ENCODE results near the gene THAP10. TPM values are rescaled to one million over a fixed set of nuclear protein-coding genes. Genes with fewer than 3 reads are reported as not detected.
"Not testable (repeated sequence)": the region's sequence is repeated elsewhere in the genome, so short reads cannot be mapped to it uniquely, and the experiment has no call there.

THAP10 gene
- total and polyA plus RNA-seq, 2 experiments from 2014 or later = 5.9 to 6.4 TPM

DNA sequence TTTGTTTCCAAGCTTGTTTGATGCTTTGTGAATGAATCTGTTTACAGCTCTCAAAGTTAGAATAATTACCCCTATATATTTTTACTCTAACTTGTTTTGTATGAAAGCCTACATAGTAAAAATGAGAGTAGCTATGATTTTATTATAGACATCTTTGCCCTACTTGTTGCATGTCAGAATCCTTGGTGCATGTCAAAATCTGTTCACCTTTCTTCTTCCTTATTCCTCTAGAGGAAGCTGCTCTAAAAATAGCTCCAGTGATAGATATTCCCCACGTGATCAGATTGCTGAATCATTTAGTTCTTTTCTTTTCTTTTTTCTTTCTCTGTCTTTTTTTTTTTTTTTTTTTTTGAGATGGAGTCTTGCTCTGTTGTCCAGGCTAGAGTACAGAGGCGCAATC lies 40.2 kb upstream of the THAP10 start:
- Histone ChIP-seq H3K27me3 (replicated peaks; ENCODE audit: insufficient read depth) (no peaks in the 10 kb centered on the region), H3K36me3 (ENCODE audit: low read depth) (no peaks in the 10 kb centered on the region), H3K79me2 (ENCODE audit: insufficient read depth) (no peaks in the 10 kb centered on the region), H3K4me3 (no peak overlapping the region), H3K4me1 (ENCODE audit: insufficient read depth) (no peaks in the 10 kb centered on the region), H3K9ac (no peak overlapping the region), H4K20me1 (ENCODE audit: insufficient read depth) (no peaks in the 10 kb centered on the region), H3K9me3 (ENCODE audit: low read depth) (no peaks in the 10 kb centered on the region), H3K4me2 (ENCODE audit: unreplicated experiment) (no peak overlapping the region), H3K27ac (no peak overlapping the region), H3F3A (ENCODE audit: insufficient read depth) (no peaks in the 10 kb centered on the region), H2AFZ (no peak overlapping the region), H3K9me2 (ENCODE audit: insufficient read depth) (no peaks in the 10 kb centered on the region)
- DNase-seq = no peak
- in situ Hi-C loops (cut with MboI) = no loop called here
- WGBS, 2 experiments (ENCODE audit: low coverage in 1 of 2, low lambda C conversion rate in 2 of 2, missing lambda C conversion rate in 2 of 2) = 67 to 78% methylated on average over 2 of the region's 2 CpGs
- TF ChIP-seq EZH2 (IDR thresholded peaks at IDR 0.05; ENCODE audit: insufficient read depth, poor library complexity, severe bottlenecking) (no peak), EZH2phosphoT487 (IDR thresholded peaks at IDR 0.05; ENCODE audit: insufficient read depth, low read depth) (no peak)

GRCh38 chr15:70931821-70932220 lies 39.6 kb upstream of the THAP10 start:
- Histone ChIP-seq H3K4me3 (no peak overlapping the region), H3K9me3 (ENCODE audit: low read depth) (no peaks in the 10 kb centered on the region), H3K4me2 (ENCODE audit: unreplicated experiment) (no peak overlapping the region), H3K9ac (no peak overlapping the region), H3K9me2 (ENCODE audit: insufficient read depth) (no peaks in the 10 kb centered on the region), H3K4me1 (ENCODE audit: insufficient read depth) (no peaks in the 10 kb centered on the region), H3K27me3 (replicated peaks; ENCODE audit: insufficient read depth) (no peaks in the 10 kb centered on the region), H4K20me1 (ENCODE audit: insufficient read depth) (no peaks in the 10 kb centered on the region), H3F3A (ENCODE audit: insufficient read depth) (no peaks in the 10 kb centered on the region), H3K79me2 (ENCODE audit: insufficient read depth) (no peaks in the 10 kb centered on the region), H3K27ac (no peak overlapping the region), H2AFZ (no peak overlapping the region), H3K36me3 (ENCODE audit: low read depth) (no peaks in the 10 kb centered on the region)
- in situ Hi-C loops (cut with MboI) = no loop called here
- TF ChIP-seq EZH2phosphoT487 (IDR thresholded peaks at IDR 0.05; ENCODE audit: insufficient read depth, low read depth) (no peak), EZH2 (IDR thresholded peaks at IDR 0.05; ENCODE audit: insufficient read depth, poor library complexity, severe bottlenecking) (no peak)
- DNase-seq = no peak

GRCh38 chr15:70926914-70927313 lies 34.7 kb upstream of the THAP10 start:
- in situ Hi-C loops (cut with MboI); DNase-seq; H4K20me1 ChIP-seq (ENCODE audit: insufficient read depth); H3K79me2 ChIP-seq (ENCODE audit: insufficient read depth); H3K4me3 ChIP-seq; H3K9me2 ChIP-seq (ENCODE audit: insufficient read depth); H3K4me2 ChIP-seq (ENCODE audit: unreplicated experiment); H3K27ac ChIP-seq; H3K4me1 ChIP-seq (ENCODE audit: insufficient read depth); H3K9ac ChIP-seq; H3F3A ChIP-seq (ENCODE audit: insufficient read depth); H2AFZ ChIP-seq; H3K9me3 ChIP-seq (ENCODE audit: low read depth); H3K36me3 ChIP-seq (ENCODE audit: low read depth); H3K27me3 ChIP-seq (replicated peaks; ENCODE audit: insufficient read depth): not testable (repeated sequence)
- WGBS, 2 experiments (ENCODE audit: low coverage in 1 of 2, low lambda C conversion rate in 2 of 2, missing lambda C conversion rate in 2 of 2) = 83 to 89% methylated on average over 1 of the region's 1 CpG

DNA sequence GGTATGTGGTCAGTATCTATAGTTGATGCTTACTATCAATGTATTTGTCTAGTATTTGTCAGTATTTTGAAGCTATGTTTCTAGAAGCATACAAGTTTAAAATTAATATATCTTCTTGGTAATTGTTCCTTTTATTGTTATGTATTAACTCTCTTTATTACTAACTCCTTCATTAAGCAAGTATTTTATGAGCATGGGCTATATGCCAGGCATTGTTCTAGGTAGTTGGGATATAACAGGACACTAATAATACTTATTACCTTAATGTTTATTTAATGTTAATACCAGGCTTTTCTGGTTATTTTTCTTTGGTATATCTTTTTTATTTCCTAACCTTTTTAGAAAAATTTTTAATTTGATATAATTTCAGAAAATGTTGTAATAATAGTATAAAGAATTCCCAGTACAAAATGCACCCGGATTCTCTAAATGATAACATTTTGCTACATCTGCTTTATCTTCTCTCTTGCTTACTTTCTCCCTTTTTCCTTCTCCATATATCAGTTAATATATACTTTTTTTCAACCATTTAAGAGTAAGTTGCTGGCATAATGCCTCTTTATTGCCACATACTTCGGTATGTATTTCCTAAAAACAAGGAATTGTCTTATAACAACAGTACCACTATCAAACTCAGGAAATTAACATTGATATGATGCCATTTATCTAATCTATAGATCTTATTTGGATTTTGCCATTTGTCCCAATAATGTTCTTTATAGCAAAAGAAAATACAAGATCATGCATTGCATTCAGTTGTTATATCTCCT lies 31.3 kb upstream of the THAP10 start:
- H3K27ac ChIP-seq = no peak overlapping the region
- H3K9me2 ChIP-seq (ENCODE audit: insufficient read depth) = no peaks in the 10 kb centered on the region
- no peak overlapping the region for H3K9ac ChIP-seq
- no peaks in the 10 kb centered on the region for H3K36me3 ChIP-seq (ENCODE audit: low read depth)
- no peak overlapping the region for H3K4me2 ChIP-seq (ENCODE audit: unreplicated experiment)
- TF ChIP-seq EZH2phosphoT487 (IDR thresholded peaks at IDR 0.05; ENCODE audit: insufficient read depth, low read depth) (no peak), EZH2 (IDR thresholded peaks at IDR 0.05; ENCODE audit: insufficient read depth, poor library complexity, severe bottlenecking) (no peak)
- peaks cover 14% of the 10 kb centered on the region for H3F3A ChIP-seq (ENCODE audit: insufficient read depth)
- H3K4me1 ChIP-seq (ENCODE audit: insufficient read depth) = peaks cover 19% of the 10 kb centered on the region
- 88 to 96% methylated on average over 2 of the region's 2 CpGs for WGBS, 2 experiments (ENCODE audit: low coverage in 1 of 2, low lambda C conversion rate in 2 of 2, missing lambda C conversion rate in 2 of 2)
- DNase-seq = no peak
- no peaks in the 10 kb centered on the region for H3K9me3 ChIP-seq (ENCODE audit: low read depth)
- no peak overlapping the region for H2AFZ ChIP-seq
- H3K27me3 ChIP-seq (replicated peaks; ENCODE audit: insufficient read depth) = no peaks in the 10 kb centered on the region
- H3K79me2 ChIP-seq (ENCODE audit: insufficient read depth) = no peaks in the 10 kb centered on the region
- H3K4me3 ChIP-seq = no peak overlapping the region
- no peaks in the 10 kb centered on the region for H4K20me1 ChIP-seq (ENCODE audit: insufficient read depth)
- in situ Hi-C loops (cut with MboI) = no loop called here

DNA sequence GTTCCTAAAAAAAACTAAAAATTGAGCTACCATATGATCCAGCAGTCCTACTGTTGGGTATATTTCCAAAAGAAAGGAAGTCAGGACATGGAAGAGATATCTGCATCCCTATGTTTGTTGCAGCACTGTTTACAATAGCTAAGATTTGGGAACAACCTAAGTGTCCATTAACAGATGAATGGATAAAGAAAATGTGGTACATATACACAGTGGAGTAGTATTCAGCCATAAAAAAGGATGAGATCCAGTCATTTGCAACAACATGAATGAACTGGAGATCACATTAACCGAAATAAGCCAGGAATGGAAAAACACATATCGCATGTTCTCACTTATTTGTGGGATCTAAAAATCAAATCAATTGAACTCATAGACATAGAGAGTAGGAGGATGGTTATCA lies 29.9 kb upstream of the THAP10 start:
- H4K20me1 ChIP-seq (ENCODE audit: insufficient read depth) = no peaks in the 10 kb centered on the region
- H3K27ac ChIP-seq = no peak overlapping the region
- in situ Hi-C loops (cut with MboI) = no loop called here

More for the DNA sequence above, 29.9 kb upstream of the THAP10 start:
- Histone ChIP-seq H3F3A (ENCODE audit: insufficient read depth) (peaks cover 14% of the 10 kb centered on the region), H3K9ac (no peak overlapping the region), H3K4me3 (no peak overlapping the region), H3K36me3 (ENCODE audit: low read depth) (no peaks in the 10 kb centered on the region), H3K79me2 (ENCODE audit: insufficient read depth) (no peaks in the 10 kb centered on the region), H3K4me1 (ENCODE audit: insufficient read depth) (peaks cover 19% of the 10 kb centered on the region), H2AFZ (no peak overlapping the region), H3K4me2 (ENCODE audit: unreplicated experiment) (no peak overlapping the region), H3K9me3 (ENCODE audit: low read depth) (no peaks in the 10 kb centered on the region), H3K27me3 (replicated peaks; ENCODE audit: insufficient read depth) (no peaks in the 10 kb centered on the region), H3K9me2 (ENCODE audit: insufficient read depth) (no peaks in the 10 kb centered on the region)
- WGBS, 2 experiments (ENCODE audit: low coverage in 1 of 2, low lambda C conversion rate in 2 of 2, missing lambda C conversion rate in 2 of 2) = 80 to 92% methylated on average over 2 of the region's 2 CpGs
- no peak for TF ChIP-seq EZH2phosphoT487 (IDR thresholded peaks at IDR 0.05; ENCODE audit: insufficient read depth, low read depth)
- TF ChIP-seq EZH2 (IDR thresholded peaks at IDR 0.05; ENCODE audit: insufficient read depth, poor library complexity, severe bottlenecking) = no peak
- DNase-seq = no peak
